NCI-H2107 (cell line): ENCODE results near the gene CSAG1.
"Not testable (repeated sequence)": the region's sequence is repeated elsewhere in the genome, so short reads cannot be mapped to it uniquely, and the experiment has no call there.

Experiments
- DNase-seq: peaks from one replicate; lab custom pipeline; 2025; lab: John Stamatoyannopoulos, UW

Gene CSAG1, protein sequence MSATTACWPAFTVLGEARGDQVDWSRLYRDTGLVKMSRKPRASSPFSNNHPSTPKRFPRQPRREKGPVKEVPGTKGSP

DNA sequence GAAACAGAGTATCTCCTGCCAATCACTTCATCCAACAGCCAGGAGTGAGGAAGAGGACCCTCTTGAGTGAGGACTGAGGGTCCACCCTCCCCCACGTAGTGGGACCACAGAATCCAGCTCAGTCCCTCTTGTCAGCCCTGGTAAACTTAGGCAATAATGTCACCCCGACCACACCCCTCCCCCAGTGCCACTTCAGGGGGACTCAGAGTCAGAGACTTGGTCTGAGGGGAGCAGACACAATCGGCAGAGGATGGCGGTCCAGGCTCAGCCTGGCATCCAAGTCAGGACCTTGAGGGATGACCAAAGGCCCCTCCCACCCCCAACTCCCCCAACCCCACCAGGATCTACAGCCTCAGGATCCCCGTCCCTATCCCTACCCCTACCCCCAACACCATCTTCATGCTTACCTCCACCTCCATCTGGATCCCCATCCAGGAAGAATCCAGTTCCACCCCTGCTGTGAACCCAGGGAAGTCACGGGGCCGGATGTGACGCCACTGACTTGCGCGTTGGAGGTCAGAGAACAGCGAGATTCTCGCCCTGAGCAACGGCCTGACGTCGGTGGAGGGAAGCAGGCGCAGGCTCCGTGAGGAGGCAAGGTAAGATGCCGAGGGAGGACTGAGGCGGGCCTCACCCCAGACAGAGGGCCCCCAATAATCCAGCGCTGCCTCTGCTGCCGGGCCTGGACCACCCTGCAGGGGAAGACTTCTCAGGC, at the start of gene CSAG1, which contains the start of gene MAGEA12:
CSAG1 (minus strand) TSS at position 461 of the 715 bp plus-strand sequence. CDS start 1,261 bp downstream, outside the sequence.
MAGEA12 (plus strand) TSS at position 497 of the 715 bp plus-strand sequence. CDS start 2,405 bp downstream, outside the sequence.
- DNase-seq: no peak

DNA sequence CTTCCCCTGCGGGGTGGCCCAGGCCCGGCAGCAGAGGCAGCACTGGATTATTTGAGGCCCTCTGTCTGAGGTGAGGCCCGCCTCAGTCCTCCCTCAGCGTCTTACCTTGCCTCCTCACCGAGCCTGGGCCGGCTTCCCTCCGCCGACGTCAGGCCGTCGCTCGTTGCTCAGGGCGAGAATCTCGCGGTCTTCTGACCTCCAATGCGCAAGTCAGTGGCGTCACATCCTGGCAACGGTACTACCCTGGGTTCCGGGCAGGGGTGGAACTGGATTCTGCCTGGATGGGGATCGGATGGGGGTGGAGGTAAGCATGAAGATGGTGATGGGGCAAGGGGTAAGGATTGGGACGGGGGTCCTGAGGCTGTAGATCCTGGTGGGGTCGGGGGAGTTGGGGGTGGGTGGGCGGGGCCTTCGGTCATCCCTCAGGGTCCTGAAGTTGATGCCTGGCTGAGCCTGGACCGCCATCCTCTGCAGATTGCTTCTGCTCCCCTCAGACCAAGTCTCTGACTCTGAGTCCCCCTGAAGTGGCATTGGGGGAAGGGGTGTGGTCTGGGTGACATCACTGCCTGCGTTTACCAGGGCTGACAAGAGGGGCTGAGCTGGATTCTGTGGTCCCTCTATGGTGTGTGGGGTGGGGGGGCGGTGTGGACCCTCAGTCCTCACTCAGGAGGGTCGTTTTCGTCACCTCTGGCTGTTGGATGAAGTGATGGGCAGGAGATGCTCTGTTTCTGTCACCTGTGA, 36.2 kb upstream of the CSAG1 start, which contains the start of gene MAGEA6:
MAGEA6 (minus strand) TSS at position 141 of the 741 bp plus-strand sequence. CDS start 2,039 bp downstream, outside the sequence.
- not testable (repeated sequence) for DNase-seq

DNA sequence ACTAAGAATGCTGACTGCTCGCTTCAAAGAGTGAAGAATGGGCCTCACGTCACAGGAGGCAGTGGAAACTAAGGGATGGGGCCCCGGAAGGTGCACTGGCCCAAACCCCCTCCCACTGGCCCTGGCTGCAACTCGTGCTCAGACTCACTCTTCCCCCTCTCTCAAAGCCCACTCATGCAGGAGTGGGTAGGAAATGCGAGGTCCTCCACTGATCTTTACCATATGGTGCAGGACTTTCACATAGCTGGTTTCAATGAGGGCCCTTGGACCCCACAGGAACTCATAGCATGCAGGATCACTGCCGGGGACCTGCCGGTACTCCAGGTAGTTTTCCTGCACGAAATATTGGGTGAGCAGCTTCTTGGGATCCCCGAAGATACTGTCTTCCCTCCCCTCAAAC, 33.0 kb upstream of the CSAG1 start:
- DNase-seq: not testable (repeated sequence)

DNA sequence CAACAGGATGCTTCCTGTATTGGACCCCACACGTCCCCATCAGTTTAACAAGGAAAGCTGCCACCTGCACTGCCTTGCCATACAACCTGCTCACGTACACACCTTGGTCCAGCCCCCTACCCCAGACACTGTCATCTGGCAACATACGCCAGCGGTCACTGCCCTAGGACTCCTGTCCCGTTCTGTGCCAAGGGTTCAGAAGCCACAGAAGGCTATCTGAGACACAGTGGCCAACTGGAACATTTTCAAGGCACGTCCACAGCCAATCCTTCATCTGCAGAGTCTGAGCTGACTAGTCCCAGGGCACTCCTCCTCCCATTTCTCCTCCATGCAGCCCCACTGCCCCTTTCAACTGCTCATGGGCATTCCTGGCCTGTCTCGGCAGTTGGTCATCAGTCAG, 28.1 kb upstream of the CSAG1 start:
- DNase-seq: not testable (repeated sequence)

DNA sequence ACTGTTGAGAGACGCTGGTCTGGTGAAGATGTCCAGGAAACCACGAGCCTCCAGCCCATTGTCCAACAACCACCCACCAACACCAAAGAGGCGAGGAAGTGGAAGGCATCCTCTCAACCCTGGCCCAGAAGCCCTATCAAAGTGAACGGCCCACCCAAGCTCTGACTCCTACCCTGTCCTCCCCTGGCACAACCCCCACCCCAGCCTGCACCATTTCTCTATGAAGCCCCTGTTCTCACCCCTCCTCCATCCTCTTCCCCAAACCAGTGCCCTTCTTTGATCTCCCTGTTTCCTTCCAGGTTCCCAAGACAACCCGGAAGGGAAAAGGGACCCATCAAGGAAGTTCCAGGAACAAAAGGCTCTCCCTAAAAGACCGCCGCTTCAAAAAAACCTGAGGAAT, 26.0 kb upstream of the CSAG1 start:
- DNase-seq: not testable (repeated sequence)

DNA sequence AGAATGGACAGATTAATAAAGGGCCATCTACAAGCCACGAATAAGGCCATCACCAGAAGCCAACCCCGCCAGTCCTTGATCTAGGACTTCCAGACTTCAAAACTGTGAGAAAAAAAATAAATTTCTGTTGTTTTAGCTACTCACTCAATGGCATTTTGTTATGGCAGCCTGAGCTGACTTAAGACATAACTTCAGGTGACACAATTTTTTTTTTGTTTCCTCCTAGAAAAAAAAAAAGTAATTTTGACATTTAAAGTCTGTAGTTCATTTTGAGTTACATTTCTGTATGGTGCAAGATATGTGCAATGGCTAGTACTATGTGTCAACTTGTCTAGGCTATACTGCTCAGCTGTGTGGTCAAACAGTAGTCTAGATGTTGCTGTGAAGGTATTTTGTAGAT, 25.4 kb upstream of the CSAG1 start, which contains the start of gene CSAG3:
CSAG3 (plus strand) TSS at position 301 of the 400 bp plus-strand sequence.
- not testable (repeated sequence) for DNase-seq

DNA sequence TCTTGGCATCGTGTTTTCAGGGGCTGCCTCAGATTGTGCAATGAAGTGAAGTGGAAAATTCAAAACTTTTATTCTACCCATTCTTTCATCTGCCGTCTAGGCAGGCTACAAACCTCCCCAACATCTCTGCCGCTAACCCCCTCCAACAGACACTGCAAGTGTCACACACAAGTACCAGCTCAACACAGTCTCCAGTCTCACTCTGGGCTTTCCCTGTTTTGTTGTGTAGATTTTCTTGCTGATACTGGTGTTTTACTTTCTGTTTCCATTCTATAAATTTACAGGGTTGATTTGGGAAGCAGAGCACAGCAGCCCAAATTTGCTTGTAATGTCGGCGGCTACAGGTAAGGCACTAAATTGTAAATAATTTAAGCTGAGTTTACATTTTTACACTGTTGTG, 21.4 kb upstream of the CSAG1 start:
- not testable (repeated sequence) for DNase-seq

DNA sequence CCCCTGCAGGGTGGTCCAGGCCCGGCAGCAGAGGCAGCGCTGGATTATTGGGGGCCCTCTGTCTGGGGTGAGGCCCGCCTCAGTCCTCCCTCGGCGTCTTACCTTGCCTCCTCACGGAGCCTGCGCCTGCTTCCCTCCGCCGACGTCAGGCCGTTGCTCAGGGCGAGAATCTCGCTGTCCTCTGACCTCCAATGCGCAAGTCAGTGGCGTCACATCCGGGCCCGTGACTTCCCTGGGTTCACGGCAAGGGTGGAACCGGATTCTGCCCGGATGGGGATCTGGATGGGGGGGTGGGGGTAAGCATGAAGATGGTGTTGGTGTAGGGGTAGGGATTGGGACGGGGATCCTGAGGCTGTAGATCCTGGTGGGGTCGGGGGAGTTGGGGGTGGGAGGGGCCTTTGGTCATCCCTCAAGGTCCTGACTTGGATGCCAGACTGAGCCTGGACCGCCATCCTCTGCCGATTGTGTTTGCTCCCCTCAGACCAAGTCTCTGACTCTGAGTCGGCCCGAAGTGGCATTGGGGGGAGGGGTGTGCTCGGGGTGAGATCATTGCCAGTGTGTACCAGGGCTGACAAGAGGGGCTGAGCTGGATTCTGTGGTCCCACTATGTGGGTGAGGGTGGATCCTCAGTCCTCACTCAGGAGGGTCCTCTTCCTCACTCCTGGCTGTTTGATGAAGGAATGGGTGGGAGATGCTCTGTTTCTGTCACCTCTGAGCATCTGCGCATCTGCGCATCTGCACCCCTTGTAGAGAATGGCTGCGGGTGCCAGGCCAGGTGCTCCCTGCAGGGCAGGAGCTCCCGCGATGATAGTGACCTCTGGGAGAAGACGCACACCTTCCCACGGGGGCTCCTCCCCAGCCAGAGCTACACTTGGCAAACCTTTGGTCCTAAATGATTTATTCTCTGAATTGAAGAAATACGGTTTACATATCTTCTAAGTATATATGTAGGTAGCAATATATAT, 20.4 kb upstream of the CSAG1 start, which contains the start of gene MAGEA2:
MAGEA2 (minus strand) TSS at position 157 of the 965 bp plus-strand sequence. CDS start 2,479 bp downstream, outside the sequence.
- DNase-seq: not testable (repeated sequence)

DNA sequence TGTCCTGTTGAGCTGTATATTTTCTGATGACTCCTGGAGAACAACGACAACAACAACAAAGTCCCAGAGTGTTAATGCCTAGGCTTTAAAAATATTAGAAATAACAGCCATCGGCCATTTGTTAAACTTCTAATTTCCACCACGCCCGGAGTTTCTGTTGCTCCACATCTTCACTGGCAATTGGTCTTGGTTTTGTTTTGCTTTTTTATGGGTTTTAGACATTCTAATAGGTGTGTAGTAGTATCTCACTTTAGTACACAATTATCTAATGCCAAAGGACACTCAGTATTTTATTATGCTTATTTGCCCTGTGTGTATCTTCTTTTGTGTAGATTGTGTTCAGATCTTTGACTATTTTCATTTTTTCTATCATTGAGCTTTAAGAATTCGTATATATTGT, 5.0 kb upstream of the CSAG1 start:
- DNase-seq: no peak

DNA sequence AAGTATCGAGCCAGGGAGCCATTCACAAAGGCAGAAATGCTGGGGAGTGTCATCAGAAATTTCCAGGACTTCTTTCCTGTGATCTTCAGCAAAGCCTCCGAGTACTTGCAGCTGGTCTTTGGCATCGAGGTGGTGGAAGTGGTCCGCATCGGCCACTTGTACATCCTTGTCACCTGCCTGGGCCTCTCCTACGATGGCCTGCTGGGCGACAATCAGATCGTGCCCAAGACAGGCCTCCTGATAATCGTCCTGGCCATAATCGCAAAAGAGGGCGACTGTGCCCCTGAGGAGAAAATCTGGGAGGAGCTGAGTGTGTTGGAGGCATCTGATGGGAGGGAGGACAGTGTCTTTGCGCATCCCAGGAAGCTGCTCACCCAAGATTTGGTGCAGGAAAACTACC, 3.0 kb upstream of the CSAG1 start:
- DNase-seq: not testable (repeated sequence)

DNA sequence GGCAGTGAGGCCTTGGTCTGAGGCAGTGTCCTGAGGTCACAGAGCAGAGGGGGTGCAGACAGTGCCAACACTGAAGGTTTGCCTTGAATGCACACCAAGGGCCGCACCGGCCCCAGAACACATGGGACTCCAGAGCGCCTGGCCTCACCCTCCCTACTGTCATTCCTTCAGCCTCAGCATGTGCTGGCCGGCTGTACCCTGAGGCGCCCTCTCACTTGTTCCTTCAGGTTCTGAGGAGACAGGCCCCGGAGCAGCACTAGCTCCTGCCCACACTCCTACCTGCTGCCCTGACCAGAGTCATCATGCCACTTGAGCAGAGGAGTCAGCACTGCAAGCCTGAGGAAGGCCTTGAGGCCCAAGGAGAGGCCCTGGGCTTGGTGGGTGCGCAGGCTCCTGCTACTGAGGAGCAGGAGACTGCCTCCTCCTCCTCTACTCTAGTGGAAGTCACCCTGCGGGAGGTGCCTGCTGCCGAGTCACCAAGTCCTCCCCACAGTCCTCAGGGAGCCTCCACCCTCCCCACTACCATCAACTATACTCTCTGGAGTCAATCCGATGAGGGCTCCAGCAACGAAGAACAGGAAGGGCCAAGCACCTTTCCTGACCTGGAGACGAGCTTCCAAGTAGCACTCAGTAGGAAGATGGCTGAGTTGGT, 2.5 kb upstream of the CSAG1 start:
- DNase-seq: no peak

DNA sequence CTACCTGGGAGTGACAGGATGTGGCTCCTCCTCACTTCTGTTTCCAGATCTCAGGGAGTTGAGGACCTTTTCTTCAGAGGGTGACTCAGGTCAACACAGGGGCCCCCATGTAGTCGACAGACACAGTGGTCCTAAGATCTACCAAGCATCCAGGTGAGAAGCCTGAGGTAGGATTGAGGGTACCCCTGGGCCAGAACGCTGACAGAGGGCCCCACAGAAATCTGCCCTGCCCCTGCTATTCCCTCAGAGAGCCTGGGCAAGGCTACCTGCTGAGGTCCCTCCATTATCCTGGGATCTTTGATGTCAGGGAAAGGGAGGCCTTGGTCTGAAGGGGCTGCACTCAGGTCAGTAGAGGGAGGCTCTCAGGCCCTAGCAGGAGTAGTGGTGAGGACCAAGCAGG, 1.6 kb upstream of the CSAG1 start:
- DNase-seq: no peak

DNA sequence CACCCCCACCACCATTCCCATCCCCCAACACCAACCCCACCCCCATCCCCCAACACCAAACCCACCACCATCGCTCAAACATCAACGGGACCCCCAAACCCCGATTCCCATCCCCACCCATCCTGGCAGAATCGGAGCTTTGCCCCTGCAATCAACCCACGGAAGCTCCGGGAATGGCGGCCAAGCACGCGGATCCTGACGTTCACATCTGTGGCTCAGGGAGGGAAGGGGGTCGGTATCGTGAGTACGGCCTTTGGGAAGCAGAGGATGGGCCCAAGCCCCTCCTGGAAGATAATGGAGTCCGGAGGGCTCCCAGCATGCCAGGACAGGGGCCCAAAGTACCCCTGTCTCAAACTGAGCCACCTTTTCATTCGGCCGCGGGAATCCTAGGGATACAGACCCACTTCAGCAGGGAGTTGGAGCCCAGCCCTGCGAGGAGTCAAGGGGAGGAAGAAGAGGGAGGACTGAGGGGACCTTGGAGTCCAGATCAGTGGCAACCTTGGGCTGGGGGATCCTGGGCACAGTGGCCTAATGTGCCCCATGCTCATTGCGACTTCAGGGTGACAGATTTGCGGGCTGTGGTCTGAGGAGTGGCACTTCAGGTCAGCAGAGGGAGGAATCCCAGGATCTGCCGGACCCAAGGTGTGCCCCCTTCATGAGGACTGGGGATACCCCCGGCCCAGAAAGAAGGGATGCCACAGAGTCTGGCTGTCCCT, 780 bp upstream of the CSAG1 start:
- not testable (repeated sequence) for DNase-seq

DNA sequence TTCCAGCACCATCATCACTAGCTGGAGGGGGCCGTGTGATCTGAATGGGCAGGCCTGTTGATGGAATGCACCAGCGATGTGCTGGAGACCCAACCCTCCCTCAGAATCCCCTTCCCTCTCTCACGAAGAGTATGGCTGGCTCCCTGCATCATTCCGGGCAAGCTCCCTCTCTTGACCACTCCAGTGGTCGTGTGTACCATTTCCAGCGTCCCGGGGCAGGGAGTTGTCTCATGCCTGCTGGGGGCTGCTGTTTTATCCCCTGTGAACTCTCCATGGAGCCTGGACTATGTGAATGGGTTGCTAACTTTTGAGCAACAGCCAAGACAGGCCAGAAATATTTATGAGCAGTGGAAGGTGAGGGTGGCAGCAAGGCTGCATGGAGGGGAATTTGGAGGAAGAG, 8.1 kb downstream of the CSAG1 start:
- DNase-seq: no peak

DNA sequence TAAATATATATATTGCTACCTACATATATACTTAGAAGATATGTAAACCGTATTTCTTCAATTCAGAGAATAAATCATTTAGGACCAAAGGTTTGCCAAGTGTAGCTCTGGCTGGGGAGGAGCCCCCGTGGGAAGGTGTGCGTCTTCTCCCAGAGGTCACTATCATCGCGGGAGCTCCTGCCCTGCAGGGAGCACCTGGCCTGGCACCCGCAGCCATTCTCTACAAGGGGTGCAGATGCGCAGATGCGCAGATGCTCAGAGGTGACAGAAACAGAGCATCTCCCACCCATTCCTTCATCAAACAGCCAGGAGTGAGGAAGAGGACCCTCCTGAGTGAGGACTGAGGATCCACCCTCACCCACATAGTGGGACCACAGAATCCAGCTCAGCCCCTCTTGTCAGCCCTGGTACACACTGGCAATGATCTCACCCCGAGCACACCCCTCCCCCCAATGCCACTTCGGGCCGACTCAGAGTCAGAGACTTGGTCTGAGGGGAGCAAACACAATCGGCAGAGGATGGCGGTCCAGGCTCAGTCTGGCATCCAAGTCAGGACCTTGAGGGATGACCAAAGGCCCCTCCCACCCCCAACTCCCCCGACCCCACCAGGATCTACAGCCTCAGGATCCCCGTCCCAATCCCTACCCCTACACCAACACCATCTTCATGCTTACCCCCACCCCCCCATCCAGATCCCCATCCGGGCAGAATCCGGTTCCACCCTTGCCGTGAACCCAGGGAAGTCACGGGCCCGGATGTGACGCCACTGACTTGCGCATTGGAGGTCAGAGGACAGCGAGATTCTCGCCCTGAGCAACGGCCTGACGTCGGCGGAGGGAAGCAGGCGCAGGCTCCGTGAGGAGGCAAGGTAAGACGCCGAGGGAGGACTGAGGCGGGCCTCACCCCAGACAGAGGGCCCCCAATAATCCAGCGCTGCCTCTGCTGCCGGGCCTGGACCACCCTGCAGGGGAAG, 19.4 kb downstream of the CSAG1 start, which contains the start of gene MAGEA2B:
MAGEA2B (plus strand) TSS at position 814 of the 973 bp plus-strand sequence. CDS start 2,479 bp downstream, outside the sequence.
- DNase-seq: not testable (repeated sequence)

DNA sequence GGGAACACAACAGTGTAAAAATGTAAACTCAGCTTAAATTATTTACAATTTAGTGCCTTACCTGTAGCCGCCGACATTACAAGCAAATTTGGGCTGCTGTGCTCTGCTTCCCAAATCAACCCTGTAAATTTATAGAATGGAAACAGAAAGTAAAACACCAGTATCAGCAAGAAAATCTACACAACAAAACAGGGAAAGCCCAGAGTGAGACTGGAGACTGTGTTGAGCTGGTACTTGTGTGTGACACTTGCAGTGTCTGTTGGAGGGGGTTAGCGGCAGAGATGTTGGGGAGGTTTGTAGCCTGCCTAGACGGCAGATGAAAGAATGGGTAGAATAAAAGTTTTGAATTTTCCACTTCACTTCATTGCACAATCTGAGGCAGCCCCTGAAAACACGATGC, 20.3 kb downstream of the CSAG1 start:
- DNase-seq: not testable (repeated sequence)

DNA sequence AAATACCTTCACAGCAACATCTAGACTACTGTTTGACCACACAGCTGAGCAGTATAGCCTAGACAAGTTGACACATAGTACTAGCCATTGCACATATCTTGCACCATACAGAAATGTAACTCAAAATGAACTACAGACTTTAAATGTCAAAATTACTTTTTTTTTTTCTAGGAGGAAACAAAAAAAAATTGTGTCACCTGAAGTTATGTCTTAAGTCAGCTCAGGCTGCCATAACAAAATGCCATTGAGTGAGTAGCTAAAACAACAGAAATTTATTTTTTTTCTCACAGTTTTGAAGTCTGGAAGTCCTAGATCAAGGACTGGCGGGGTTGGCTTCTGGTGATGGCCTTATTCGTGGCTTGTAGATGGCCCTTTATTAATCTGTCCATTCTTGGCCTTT, 24.3 kb downstream of the CSAG1 start, which contains the start of gene CSAG2:
CSAG2 (minus strand) TSS at position 101 of the 400 bp plus-strand sequence. CDS start 161 bp downstream, outside the sequence.
- DNase-seq: not testable (repeated sequence)

DNA sequence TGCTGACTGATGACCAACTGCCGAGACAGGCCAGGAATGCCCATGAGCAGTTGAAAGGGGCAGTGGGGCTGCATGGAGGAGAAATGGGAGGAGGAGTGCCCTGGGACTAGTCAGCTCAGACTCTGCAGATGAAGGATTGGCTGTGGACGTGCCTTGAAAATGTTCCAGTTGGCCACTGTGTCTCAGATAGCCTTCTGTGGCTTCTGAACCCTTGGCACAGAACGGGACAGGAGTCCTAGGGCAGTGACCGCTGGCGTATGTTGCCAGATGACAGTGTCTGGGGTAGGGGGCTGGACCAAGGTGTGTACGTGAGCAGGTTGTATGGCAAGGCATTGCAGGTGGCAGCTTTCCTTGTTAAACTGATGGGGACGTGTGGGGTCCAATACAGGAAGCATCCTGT, 27.0 kb downstream of the CSAG1 start:
- not testable (repeated sequence) for DNase-seq

DNA sequence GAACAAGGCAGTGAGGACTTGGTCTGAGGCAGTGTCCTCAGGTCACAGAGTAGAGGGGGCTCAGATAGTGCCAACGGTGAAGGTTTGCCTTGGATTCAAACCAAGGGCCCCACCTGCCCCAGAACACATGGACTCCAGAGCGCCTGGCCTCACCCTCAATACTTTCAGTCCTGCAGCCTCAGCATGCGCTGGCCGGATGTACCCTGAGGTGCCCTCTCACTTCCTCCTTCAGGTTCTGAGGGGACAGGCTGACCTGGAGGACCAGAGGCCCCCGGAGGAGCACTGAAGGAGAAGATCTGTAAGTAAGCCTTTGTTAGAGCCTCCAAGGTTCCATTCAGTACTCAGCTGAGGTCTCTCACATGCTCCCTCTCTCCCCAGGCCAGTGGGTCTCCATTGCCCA, 33.1 kb downstream of the CSAG1 start:
- DNase-seq: not testable (repeated sequence)
